Smooth muscle cell (in vitro differentiated cells): ENCODE data around the gene ATP8B3. TPM values are rescaled to one million over a fixed set of nuclear protein-coding genes. Genes with fewer than 3 reads are reported as not detected.

Experiments
- DNase-seq: peaks from one replicate; lab custom pipeline; 2025; ENCODE audit not compliant: unreplicated experiment; lab: John Stamatoyannopoulos, UW
- H2AFZ ChIP-seq: fragments of 200-600 bp; sonication (generic); 2 replicates; pipeline ENCODE4 v1.6.0; 2016; ENCODE audit warnings: antibody characterized with exemption, low read depth, mild to moderate bottlenecking
- H3F3A ChIP-seq: fragments of 200-600 bp; sonication (generic); 2 replicates; pipeline ENCODE4 v1.6.0; 2017; ENCODE audit warnings: antibody characterized with exemption, low read depth
- H3K27ac ChIP-seq: fragments of 200-600 bp; sonication (generic); 2 replicates; pipeline ENCODE4 v1.5.1; 2016; ENCODE audit warnings: low read depth, mild to moderate bottlenecking
- H3K27me3 ChIP-seq: fragments of 200-600 bp; sonication (generic); 2 replicates; pipeline ENCODE4 v1.6.1; 2016; ENCODE audit warnings: low read depth, mild to moderate bottlenecking
- H3K36me3 ChIP-seq: fragments of 200-600 bp; sonication (generic); 2 replicates; pipeline ENCODE4 v1.5.1; 2016; ENCODE audit warnings: low read depth
- H3K4me1 ChIP-seq: fragments of 200-600 bp; sonication (generic); 2 replicates; pipeline ENCODE4 v1.5.1; 2016; ENCODE audit warnings: low read depth
- H3K4me2 ChIP-seq: fragments of 200-600 bp; sonication (generic); 2 replicates; pipeline ENCODE4 v1.6.0; 2016; ENCODE audit warnings: mild to moderate bottlenecking
- H3K4me3 ChIP-seq: fragments of 200-600 bp; sonication (generic); 2 replicates; pipeline ENCODE4 v1.5.1; 2016; ENCODE audit warnings: mild to moderate bottlenecking
- H3K79me2 ChIP-seq: fragments of 200-600 bp; sonication (generic); 2 replicates; pipeline ENCODE4 v1.6.0; 2016; ENCODE audit warnings: low read depth, mild to moderate bottlenecking
- H3K9ac ChIP-seq: fragments of 200-600 bp; sonication (generic); 2 replicates; pipeline ENCODE4 v1.6.0; 2016; ENCODE audit warnings: low read depth
- H3K9me3 ChIP-seq: fragments of 200-600 bp; sonication (generic); replicated peaks from 2 replicates; pipeline ENCODE4 v1.5.1; 2016; ENCODE audit warnings: low read depth
- H4K20me1 ChIP-seq: fragments of 200-600 bp; sonication (generic); 2 replicates; pipeline ENCODE4 v1.6.0; 2016; ENCODE audit warnings: low read depth
- WGBS: methylation state at CpG from one replicate; pipeline ENCODE4 v1.1.7; 2016; ENCODE audit warnings: low lambda C conversion rate; 5-methylcytosine and 5-hydroxymethylcytosine counted together
- polyA plus RNA-seq: library from polyadenylated mRNA; unstranded; fragments of >200 nt; fragmentation: Nextera tagmentation; extraction: Ambion mirVana; gene quantifications from 2 replicates; pipeline ENCODE4 v1.2.1, GENCODE V29; 2016
- total RNA-seq: library from RNA; depleted of rRNA; stranded (reverse); fragments of >200 nt; gene quantifications from 2 replicates; pipeline ENCODE4 v1.2.3, GENCODE V29; 2014
- TF ChIP-seq, protein P1 (sequence below): fragments of 200-600 bp; sonication (generic); IDR thresholded peaks from 2 replicates; pipeline ENCODE4 v1.5.1; 2017; ENCODE audit warnings: borderline replicate concordance, mild to moderate bottlenecking, antibody characterized with exemption; ENCODE audit not compliant: insufficient read depth, poor library complexity, severe bottlenecking

The ATP8B3 gene
- total and polyA plus RNA-seq, 2 experiments from 2014 or later: 2.8 to 3.9 TPM

DNA sequence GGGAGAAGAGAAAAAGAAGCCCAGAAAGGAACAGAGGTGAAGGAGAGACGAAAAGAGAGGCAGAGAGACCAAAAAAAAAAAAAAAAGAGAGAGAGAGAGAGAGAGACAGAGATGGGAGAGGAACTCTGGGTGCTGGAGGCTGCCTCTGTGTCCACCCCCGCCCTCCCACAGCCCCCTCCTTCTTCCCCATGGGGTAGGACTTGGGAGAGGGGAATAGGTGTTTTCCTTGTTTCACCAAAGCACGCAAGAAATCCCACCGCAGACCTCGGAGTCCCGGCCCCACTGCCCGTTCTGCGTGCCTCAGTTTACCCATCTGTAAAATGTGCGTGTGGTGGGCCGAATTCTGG is 53.9 kb downstream of the ATP8B3 start:
- H3K4me3 ChIP-seq: no peak overlapping the region
- H4K20me1 ChIP-seq: no peaks in the 10 kb centered on the region
- H3K79me2 ChIP-seq: no peaks in the 10 kb centered on the region
- H3K4me1 ChIP-seq: peaks cover 12% of the 10 kb centered on the region
- no peak overlapping the region for H3K9ac ChIP-seq
- no peak overlapping the region for H2AFZ ChIP-seq
- DNase-seq: no peak
- TF ChIP-seq, protein P1, sequence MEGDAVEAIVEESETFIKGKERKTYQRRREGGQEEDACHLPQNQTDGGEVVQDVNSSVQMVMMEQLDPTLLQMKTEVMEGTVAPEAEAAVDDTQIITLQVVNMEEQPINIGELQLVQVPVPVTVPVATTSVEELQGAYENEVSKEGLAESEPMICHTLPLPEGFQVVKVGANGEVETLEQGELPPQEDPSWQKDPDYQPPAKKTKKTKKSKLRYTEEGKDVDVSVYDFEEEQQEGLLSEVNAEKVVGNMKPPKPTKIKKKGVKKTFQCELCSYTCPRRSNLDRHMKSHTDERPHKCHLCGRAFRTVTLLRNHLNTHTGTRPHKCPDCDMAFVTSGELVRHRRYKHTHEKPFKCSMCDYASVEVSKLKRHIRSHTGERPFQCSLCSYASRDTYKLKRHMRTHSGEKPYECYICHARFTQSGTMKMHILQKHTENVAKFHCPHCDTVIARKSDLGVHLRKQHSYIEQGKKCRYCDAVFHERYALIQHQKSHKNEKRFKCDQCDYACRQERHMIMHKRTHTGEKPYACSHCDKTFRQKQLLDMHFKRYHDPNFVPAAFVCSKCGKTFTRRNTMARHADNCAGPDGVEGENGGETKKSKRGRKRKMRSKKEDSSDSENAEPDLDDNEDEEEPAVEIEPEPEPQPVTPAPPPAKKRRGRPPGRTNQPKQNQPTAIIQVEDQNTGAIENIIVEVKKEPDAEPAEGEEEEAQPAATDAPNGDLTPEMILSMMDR: no peak
- H3K27me3 ChIP-seq: peaks cover 89% of the 10 kb centered on the region
- H3K27ac ChIP-seq: no peak overlapping the region
- H3K4me2 ChIP-seq: no peak overlapping the region
- H3F3A ChIP-seq: no peaks in the 10 kb centered on the region
- 21% methylated on average over 9 of the region's 10 CpGs for WGBS
- H3K36me3 ChIP-seq: no peaks in the 10 kb centered on the region
- H3K9me3 ChIP-seq: no peaks in the 10 kb centered on the region

DNA sequence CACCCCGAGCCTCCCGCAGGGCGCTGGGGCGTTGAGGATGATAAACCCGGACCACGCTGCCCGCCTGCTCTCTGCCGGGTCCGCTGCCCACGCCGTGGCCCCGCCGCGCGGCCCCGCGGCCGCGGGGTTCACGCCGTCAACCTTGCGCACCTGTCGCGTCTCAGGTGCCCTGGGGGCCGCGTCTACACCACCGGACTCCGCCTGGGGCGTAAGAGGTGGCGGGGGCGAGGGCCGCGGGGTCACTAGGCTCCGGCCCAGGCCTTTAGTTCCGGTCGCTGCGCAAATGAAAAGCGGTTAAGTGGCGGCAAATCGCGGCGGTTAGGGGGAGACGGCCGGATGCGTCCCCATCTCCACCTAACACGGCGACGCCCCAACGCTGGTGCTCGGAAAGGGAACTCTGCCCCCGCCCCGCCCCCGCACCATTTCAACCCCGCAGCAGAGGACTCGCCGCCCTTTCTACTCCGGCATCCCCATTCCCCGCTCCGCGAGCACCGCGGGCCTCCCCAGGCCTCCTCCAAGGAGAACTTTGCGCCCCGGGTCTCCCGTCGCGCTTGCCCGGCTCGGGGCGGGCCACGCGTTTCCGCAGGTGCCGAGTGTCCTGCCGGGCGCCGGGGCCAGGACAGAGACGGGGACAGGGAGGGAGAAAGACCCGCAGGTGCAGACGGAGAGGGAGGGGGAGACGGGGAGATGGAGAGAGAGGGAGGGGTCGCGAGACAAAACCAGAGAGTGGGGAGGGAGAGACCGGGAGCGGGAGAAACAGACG is 54.4 kb downstream of the ATP8B3 start:
- no peak overlapping the region for H2AFZ ChIP-seq
- no peak overlapping the region for H3K4me2 ChIP-seq
- WGBS: 6% methylated on average over 35 of the region's 86 CpGs
- no peaks in the 10 kb centered on the region for H3K79me2 ChIP-seq
- H4K20me1 ChIP-seq: no peaks in the 10 kb centered on the region
- H3K27ac ChIP-seq: no peak overlapping the region
- peaks cover 89% of the 10 kb centered on the region for H3K27me3 ChIP-seq
- TF ChIP-seq, protein P1: no peak
- no peak overlapping the region for H3K9ac ChIP-seq
- H3K4me3 ChIP-seq: no peak overlapping the region
- DNase-seq: no peak
- H3K4me1 ChIP-seq: peaks cover 12% of the 10 kb centered on the region
- no peaks in the 10 kb centered on the region for H3K36me3 ChIP-seq
- no peaks in the 10 kb centered on the region for H3F3A ChIP-seq
- H3K9me3 ChIP-seq: no peaks in the 10 kb centered on the region

DNA sequence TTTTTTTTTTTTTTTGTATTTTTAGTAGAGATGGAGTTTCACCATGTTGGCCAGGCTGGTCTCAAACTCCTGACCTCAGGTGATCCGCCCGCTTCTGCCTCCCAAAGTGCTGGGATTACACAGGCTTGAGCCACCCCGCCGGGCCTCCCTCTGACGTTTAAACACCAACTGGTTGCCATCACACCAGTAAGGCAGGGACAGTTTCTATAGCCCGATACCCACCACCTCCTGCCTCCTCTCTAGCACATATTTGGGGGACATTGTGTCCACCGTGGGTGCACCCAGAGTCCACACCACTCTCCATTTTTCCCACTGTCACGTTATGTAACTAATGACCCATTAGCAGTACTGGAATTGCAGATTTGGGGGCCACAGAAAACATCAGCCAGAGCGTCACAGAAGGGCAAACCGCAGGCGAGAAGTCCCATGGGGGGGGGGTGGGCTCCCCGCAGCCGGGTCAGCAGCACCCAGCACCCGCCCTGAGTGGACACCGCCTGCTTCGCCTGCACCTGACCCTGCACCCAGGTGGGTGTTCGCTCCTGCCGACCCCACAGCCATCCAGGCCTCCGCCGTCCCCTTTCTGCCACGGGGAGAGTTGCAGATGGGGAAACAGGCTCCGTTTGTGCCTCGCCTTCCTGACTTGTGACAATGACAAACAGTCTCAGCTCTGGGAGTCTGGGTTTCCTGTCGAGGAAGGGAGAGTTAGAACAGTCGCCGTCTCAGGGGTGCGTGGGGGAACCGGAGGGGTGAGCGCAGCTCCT is 55.2 kb downstream of the ATP8B3 start:
- WGBS: 13% methylated on average over 24 of the region's 29 CpGs
- H3K9ac ChIP-seq: no peak overlapping the region
- DNase-seq: no peak
- H3K4me3 ChIP-seq: no peak overlapping the region
- no peak overlapping the region for H3K4me2 ChIP-seq
- no peaks in the 10 kb centered on the region for H3K79me2 ChIP-seq
- H3K36me3 ChIP-seq: no peaks in the 10 kb centered on the region
- TF ChIP-seq, protein P1: no peak
- peaks cover 89% of the 10 kb centered on the region for H3K27me3 ChIP-seq
- no peak overlapping the region for H3K27ac ChIP-seq
- H4K20me1 ChIP-seq: no peaks in the 10 kb centered on the region
- no peaks in the 10 kb centered on the region for H3F3A ChIP-seq
- peaks cover 12% of the 10 kb centered on the region for H3K4me1 ChIP-seq
- H2AFZ ChIP-seq: no peak overlapping the region
- H3K9me3 ChIP-seq: no peaks in the 10 kb centered on the region
